Ishikawa (cell line): Measurements from ENCODE around the gene ITPA.

Experiments used
- EGR1 ChIP-seq: IDR thresholded peaks from 2 replicates; pipeline ENCODE4 v1.6.1; 2012
- EP300 ChIP-seq: IDR thresholded peaks from 2 replicates; pipeline ENCODE4 v1.6.1; 2012; ENCODE audit warnings: borderline replicate concordance
- RAD21 ChIP-seq: IDR thresholded peaks from 2 replicates; pipeline ENCODE4 v1.6.1; 2012; ENCODE audit warnings: low read depth
- TAF1 ChIP-seq: IDR thresholded peaks from 2 replicates; pipeline ENCODE4 v1.6.1; 2012; ENCODE audit warnings: low read depth, mild to moderate bottlenecking
- TCF12 ChIP-seq: IDR thresholded peaks from 2 replicates; pipeline ENCODE4 v1.6.1; 2012; ENCODE audit warnings: low read depth
- ZBTB7A ChIP-seq: IDR thresholded peaks from 2 replicates; pipeline ENCODE4 v1.6.1; 2012; ENCODE audit warnings: low read depth
- TF ChIP-seq, protein P1 (sequence below): IDR thresholded peaks from 2 replicates; pipeline ENCODE4 v1.6.1; 2012; ENCODE audit warnings: low read depth, mild to moderate bottlenecking

DNA sequence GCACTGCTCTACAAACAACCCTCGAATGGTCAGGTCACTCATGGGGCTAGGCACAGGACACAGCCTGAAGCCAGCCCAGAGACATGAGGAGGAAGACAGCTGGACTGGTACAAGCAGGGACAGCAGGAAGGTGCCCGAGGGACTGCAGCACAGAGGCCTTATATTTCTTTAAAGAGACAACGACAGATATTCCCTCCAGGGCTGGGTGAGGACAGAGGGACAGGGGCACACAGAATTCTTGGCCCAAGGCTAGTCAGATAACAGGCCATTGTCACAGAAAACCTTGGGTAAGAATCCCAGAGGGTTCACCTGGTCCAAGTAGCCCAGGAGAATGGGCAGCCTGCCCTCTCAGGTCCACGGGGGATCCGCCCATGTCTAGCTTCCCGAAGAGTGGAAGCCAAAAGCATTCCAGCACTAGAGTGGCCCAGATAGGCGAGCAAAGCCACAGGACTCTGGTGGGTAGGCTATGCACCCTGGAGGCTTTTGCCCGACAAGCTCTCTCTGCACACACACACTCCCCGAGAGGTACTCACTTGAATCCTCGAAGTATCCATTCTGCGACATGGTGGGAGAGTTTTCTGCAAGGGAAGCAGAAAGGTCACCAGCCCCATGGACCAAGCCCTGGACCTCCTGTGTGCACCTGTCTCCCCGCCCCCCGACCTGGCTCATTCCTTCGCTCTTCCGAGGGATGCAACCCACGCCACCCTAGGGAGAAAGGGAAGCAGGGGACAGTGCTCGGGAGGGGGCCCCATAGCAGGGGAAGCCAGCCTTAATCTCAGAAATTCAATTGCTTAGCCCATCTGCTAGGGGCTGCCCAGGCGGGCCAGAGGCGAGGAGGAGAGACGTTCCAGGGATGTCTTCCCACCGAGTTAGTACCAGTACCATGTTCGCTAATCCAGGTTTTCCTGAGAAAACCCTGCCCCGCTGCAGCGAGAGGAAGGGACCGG, 28.0 kb downstream of the ITPA start:
- TF ChIP-seq EP300 (no peak), TAF1 (no peak), TCF12 (no peak), EGR1 (no peak), ZBTB7A (no peak), RAD21 (no peak)
- TF ChIP-seq, protein P1, sequence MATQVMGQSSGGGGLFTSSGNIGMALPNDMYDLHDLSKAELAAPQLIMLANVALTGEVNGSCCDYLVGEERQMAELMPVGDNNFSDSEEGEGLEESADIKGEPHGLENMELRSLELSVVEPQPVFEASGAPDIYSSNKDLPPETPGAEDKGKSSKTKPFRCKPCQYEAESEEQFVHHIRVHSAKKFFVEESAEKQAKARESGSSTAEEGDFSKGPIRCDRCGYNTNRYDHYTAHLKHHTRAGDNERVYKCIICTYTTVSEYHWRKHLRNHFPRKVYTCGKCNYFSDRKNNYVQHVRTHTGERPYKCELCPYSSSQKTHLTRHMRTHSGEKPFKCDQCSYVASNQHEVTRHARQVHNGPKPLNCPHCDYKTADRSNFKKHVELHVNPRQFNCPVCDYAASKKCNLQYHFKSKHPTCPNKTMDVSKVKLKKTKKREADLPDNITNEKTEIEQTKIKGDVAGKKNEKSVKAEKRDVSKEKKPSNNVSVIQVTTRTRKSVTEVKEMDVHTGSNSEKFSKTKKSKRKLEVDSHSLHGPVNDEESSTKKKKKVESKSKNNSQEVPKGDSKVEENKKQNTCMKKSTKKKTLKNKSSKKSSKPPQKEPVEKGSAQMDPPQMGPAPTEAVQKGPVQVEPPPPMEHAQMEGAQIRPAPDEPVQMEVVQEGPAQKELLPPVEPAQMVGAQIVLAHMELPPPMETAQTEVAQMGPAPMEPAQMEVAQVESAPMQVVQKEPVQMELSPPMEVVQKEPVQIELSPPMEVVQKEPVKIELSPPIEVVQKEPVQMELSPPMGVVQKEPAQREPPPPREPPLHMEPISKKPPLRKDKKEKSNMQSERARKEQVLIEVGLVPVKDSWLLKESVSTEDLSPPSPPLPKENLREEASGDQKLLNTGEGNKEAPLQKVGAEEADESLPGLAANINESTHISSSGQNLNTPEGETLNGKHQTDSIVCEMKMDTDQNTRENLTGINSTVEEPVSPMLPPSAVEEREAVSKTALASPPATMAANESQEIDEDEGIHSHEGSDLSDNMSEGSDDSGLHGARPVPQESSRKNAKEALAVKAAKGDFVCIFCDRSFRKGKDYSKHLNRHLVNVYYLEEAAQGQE = no peak
